ENCODE results near the gene MAP6.

DNA sequence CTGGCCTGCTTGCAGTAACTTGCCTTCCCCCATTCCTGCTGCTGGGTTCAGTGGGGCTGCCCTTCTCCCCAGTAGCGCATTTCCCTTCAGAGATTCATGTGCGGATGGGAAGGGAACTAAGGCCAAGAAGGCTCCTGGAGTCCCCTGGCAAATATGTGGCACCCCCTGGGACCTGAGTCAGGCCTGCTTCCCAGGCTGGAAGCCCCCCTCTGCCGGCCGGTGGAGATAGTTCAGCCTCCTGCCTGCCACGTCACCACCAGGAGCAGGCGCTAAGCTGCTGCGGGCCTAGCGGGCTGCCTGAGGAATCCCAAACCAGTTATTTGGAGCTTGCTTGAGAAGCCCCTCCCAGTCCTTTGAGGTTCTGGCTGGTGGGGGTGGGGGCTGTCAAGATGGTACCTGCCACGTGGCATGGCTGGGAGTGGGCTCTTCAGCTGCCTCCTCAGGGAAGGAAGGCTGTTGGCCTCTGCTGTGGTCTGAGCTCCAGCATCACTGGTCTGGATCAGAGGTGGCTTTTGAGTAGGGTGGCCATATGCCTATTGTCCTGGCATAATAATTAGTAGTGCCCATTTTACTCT, 104.8 kb downstream of the MAP6 start:
- TF ChIP-seq, protein P1, sequence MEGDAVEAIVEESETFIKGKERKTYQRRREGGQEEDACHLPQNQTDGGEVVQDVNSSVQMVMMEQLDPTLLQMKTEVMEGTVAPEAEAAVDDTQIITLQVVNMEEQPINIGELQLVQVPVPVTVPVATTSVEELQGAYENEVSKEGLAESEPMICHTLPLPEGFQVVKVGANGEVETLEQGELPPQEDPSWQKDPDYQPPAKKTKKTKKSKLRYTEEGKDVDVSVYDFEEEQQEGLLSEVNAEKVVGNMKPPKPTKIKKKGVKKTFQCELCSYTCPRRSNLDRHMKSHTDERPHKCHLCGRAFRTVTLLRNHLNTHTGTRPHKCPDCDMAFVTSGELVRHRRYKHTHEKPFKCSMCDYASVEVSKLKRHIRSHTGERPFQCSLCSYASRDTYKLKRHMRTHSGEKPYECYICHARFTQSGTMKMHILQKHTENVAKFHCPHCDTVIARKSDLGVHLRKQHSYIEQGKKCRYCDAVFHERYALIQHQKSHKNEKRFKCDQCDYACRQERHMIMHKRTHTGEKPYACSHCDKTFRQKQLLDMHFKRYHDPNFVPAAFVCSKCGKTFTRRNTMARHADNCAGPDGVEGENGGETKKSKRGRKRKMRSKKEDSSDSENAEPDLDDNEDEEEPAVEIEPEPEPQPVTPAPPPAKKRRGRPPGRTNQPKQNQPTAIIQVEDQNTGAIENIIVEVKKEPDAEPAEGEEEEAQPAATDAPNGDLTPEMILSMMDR (IDR thresholded peaks at IDR 0.05 in 8 of 11, conservative IDR thresholded peaks at IDR 0.05 in 3 of 11): peak in 7 of 11 experiments; percentile 17 to 53 (median 34)
- peak in 1 of 3 donors; percentile 34 for TF ChIP-seq POLR2AphosphoS5 (IDR thresholded peaks at IDR 0.05)

Data from spleen (tissue), 7 donors.